Body of pancreas (tissue), 4 donors: ENCODE results near the gene LY6G5C. TPM values are rescaled to one million over a fixed set of nuclear protein-coding genes. Genes with fewer than 3 reads are reported as not detected.
A peak's percentile ranks its signal among the peaks of the same experiment; 100 is the strongest.

ENCODE experiments used
- ATAC-seq: fragments of 150-250 bp; one replicate; pipeline ENCODE4 v1.9.1; 2016
- DNase-seq, 4 donors: peaks; one replicate each; pipeline ENCODE4 v3.0.0-alpha.2; 2019
- H3K27ac ChIP-seq, 4 donors: fragments of 200-600 bp; sonication (generic); 1 replicate in 3 of 4; 2 replicates in 1 of 4; pipeline versions ENCODE4 v1.5.1 to v1.6.1; 2016 to 2019; ENCODE audit warnings: mild to moderate bottlenecking in 1 of 4, mixed read lengths in 1 of 4, moderate library complexity in 1 of 4
- H3K27me3 ChIP-seq, 2 donors: fragments of 200-600 bp; sonication (generic); one replicate each; pipeline ENCODE4 v1.6.0; 2016; ENCODE audit warnings: mild to moderate bottlenecking in 1 of 2
- H3K36me3 ChIP-seq, 2 donors: fragments of 200-600 bp; sonication (generic); replicated peaks in 1 of 2; 2 replicates each; pipeline ENCODE4 v1.5.1; 2016; ENCODE audit warnings: low read depth in 2 of 2; ENCODE audit not compliant: insufficient read depth in 1 of 2
- H3K4me1 ChIP-seq: fragments of 200-600 bp; sonication (generic); one replicate; pipeline ENCODE4 v1.6.0; 2016
- H3K4me3 ChIP-seq, 2 donors: fragments of 200-600 bp; sonication (generic); 1 replicate in 1 of 2; 2 replicates in 1 of 2; pipeline ENCODE4 v1.5.1; 2016 to 2019
- H3K9me3 ChIP-seq, 3 donors: fragments of 200-600 bp; sonication (generic); 1 replicate in 2 of 3; 2 replicates in 1 of 3; pipeline ENCODE4 v1.5.1; 2016
- CTCF ChIP-seq, 7 experiments: fragments of 450-650 bp in 4 of 7; fragments of 200-600 bp in 3 of 7; sonication (generic) in 3 of 7; IDR thresholded peaks; one replicate each; pipeline ENCODE4 v1.5.1; 2016 to 2019; ENCODE audit warnings: antibody characterized with exemption in 7 of 7
- POLR2A ChIP-seq, 3 donors: fragments of 450-650 bp; IDR thresholded peaks; one replicate each; pipeline ENCODE4 v1.6.1; 2016; ENCODE audit warnings: antibody characterized with exemption in 3 of 3, mild to moderate bottlenecking in 2 of 3
- WGBS, 2 donors: methylation state at CpG; one replicate each; pipeline ENCODE4 v1.1.5; 2017; 5-methylcytosine and 5-hydroxymethylcytosine counted together
- intact Hi-C: fragments of 100-400 bp; cut with DNase I; formaldehyde crosslinking; loops from one replicate; pipeline ENCODE4 v1.15.1; 2023
- total RNA-seq, 2 donors: library from RNA; depleted of rRNA; stranded (reverse); fragments of >200 nt; gene quantifications; one replicate each; pipeline ENCODE4 v1.1.0, GENCODE V29; 2016

LY6G5C gene
- total RNA-seq, 2 donors from 2014 or later = 4.4 TPM; not detected in 1

- Histone ChIP-seq H3K27me3 (no peaks in the 10 kb centered on the region), H3K4me3 (no peak overlapping the region), H3K27ac (no peak overlapping the region), H3K9me3 (no peaks in the 10 kb centered on the region), H3K36me3 (peaks cover 0 to 3% of the 10 kb centered on the region in 2 donors), H3K4me1 (peaks cover 65% of the 10 kb centered on the region)
- TF ChIP-seq CTCF (IDR thresholded peaks at IDR 0.05) (no peak), POLR2A (IDR thresholded peaks at IDR 0.05) (no peak)
- 82 to 88% methylated on average over 11 to 12 of the region's 12 CpGs for WGBS, 2 donors
- intact Hi-C loops = no loop called here
- DNase-seq = no peak
- ATAC-seq = no peak
These were observed 18.6 kb downstream of the LY6G5C start for GRCh38 chr6:31662124-31662723.

- Histone ChIP-seq H3K4me3 (no peak overlapping the region), H3K36me3 (peaks cover 0 to 5% of the 10 kb centered on the region in 2 donors), H3K27me3 (no peaks in the 10 kb centered on the region), H3K27ac (peak overlapping the region in 3 of 4 donors; percentile 85 to 89 (median 86)), H3K4me1 (peaks cover 58% of the 10 kb centered on the region), H3K9me3 (no peaks in the 10 kb centered on the region)
- 67 to 73% methylated on average over 12 of the region's 12 CpGs for WGBS, 2 donors
- no peak for TF ChIP-seq POLR2A (IDR thresholded peaks at IDR 0.05)
- TF ChIP-seq CTCF (IDR thresholded peaks at IDR 0.05) = no peak
- no peak for DNase-seq
- ATAC-seq = no peak
- intact Hi-C loops = no loop called here
These were observed 19.4 kb downstream of the LY6G5C start for GRCh38 chr6:31661262-31662123.

GRCh38 chr6:31660381-31661261 lies 20.2 kb downstream of the LY6G5C start, which contains the start of gene C6orf47:
Gene C6orf47 (minus strand): TSS chr6:31660778. CDS start chr6:31659947, 831 bp downstream.
- intact Hi-C loops = no loop called here
- Histone ChIP-seq H3K27me3 (no peaks in the 10 kb centered on the region), H3K4me1 (peaks cover 61% of the 10 kb centered on the region), H3K36me3 (peaks cover 0 to 5% of the 10 kb centered on the region in 2 donors), H3K9me3 (no peaks in the 10 kb centered on the region), H3K27ac (peak within 1 kb of the TSS; percentile 85 to 89 (median 86)), H3K4me3 (peak within 1 kb of the TSS; percentile 44 to 81)
- DNase-seq = peak; percentile 85 to 91 (median 88)
- no peak for TF ChIP-seq CTCF (IDR thresholded peaks at IDR 0.05)
- TF ChIP-seq POLR2A (IDR thresholded peaks at IDR 0.05) = peak; percentile 85 to 89 (median 87)
- peak; percentile 83 for ATAC-seq
- WGBS, 2 donors = 0% methylated on average over 34 to 52 of the region's 52 CpGs

- Histone ChIP-seq H3K4me3 (peak overlapping the region; percentile 44 to 81), H3K4me1 (peaks cover 63% of the 10 kb centered on the region), H3K27me3 (no peaks in the 10 kb centered on the region), H3K27ac (peak overlapping the region; percentile 85 to 89 (median 86)), H3K36me3 (peaks cover 0 to 5% of the 10 kb centered on the region in 2 donors), H3K9me3 (no peaks in the 10 kb centered on the region)
- 10% methylated on average over 7 to 13 of the region's 13 CpGs for WGBS, 2 donors
- ATAC-seq (peak; percentile 10), DNase-seq (no peak)
- intact Hi-C loops = no loop called here
- TF ChIP-seq POLR2A (IDR thresholded peaks at IDR 0.05) = no peak
- no peak for TF ChIP-seq CTCF (IDR thresholded peaks at IDR 0.05)
These were observed 21.1 kb downstream of the LY6G5C start for GRCh38 chr6:31659649-31660380.
